Pancreas (tissue), 10 donors: ENCODE results near the gene SCAMP5. TPM values are rescaled to one million over a fixed set of nuclear protein-coding genes. Genes with fewer than 3 reads are reported as not detected.

ENCODE experiments used
- ATAC-seq, 4 donors: fragments of 200-7000 bp; cut with Tn5 transposase; one replicate each; pipeline versions ENCODE4 v1.8.0 to v1.9.1; 2020; ENCODE audit warnings: mild to moderate bottlenecking in 4 of 4, moderate library complexity in 4 of 4
- DNase-seq, 6 donors: peaks; one replicate each; pipeline ENCODE4 v3.0.0-alpha.2; 2020
- FAIRE-seq: peaks from 2 replicates; lab custom pipeline; 2012; peaks lifted over from hg19 to GRCh38; lab: Jason Lieb, UNC
- H3K27ac ChIP-seq, 4 donors: fragments of 200-600 bp; sonication (generic); 1 replicate in 3 of 4; 2 replicates in 1 of 4; pipeline versions ENCODE4 v1.5.0 to v1.8.0; 2020
- H3K27me3 ChIP-seq, 4 donors: fragments of 200-600 bp; one replicate each; pipeline ENCODE4 v1.8.0; 2021
- H3K36me3 ChIP-seq, 3 donors: fragments of 200-600 bp; sonication (generic) in 1 of 3; one replicate each; pipeline versions ENCODE4 v1.5.0 to v1.8.0; 2020 to 2021
- H3K4me1 ChIP-seq, 3 donors: fragments of 200-600 bp; one replicate each; pipeline ENCODE4 v1.8.0; 2021
- H3K4me3 ChIP-seq, 4 donors: fragments of 200-600 bp; sonication (generic) in 2 of 4; one replicate each; pipeline versions ENCODE4 v1.5.0 to v1.8.0; 2020 to 2021
- H3K9me3 ChIP-seq, 4 donors: fragments of 200-600 bp; one replicate each; pipeline ENCODE4 v1.8.0; 2021
- CTCF ChIP-seq, 4 donors: fragments of 200-600 bp; sonication (generic) in 3 of 4; IDR thresholded peaks; one replicate each; pipeline versions ENCODE4 v1.5.0 to v1.8.0; 2021; ENCODE audit warnings: antibody characterized with exemption in 4 of 4
- WGBS, 2 donors: extraction: QIAGEN DNeasy Blood & Tissue Kit; methylation state at CpG; one replicate each; pipeline ENCODE4 v1.1.7; 2013; 5-methylcytosine and 5-hydroxymethylcytosine counted together
- intact Hi-C, 3 donors: fragments of 100-400 bp; cut with DNase I; formaldehyde crosslinking; loops; one replicate each; pipeline versions ENCODE4 v1.11.1 to v1.14.2; 2022
- polyA plus RNA-seq, 2 donors: library from polyadenylated mRNA; stranded (reverse); fragments of 200-250 nt; gene quantifications; one replicate each; pipeline ENCODE4 v1.2.3, GENCODE V29; 2013
- total RNA-seq, 6 donors: library from RNA; stranded (reverse); fragmentation: NEBNext Ultra II Directional in 4 of 6; extraction: Animal tissue kit (Norgen Biotek cat#: 25700) in 4 of 6; gene quantifications; one replicate each; pipeline versions ENCODE4 v1.2.1 to v1.2.4, GENCODE V29; 2021 to 2023
- donor health status: healthy with polysubstance abuse.
- donor health status: DM: no; HTN: no; CAD: no; lungs with moderate emphysema.
- donor health status: DM: no; HTN: no; CAD: no.
- donor health status: control.
- donor health status: control.
- donor health status: Bipolar disorder and iron deficiency.
- donor health status: DM: yes; HTN: yes; CAD: no.
- donor health status: DM: no; HTN: no; CAD: no.
- donor health status: DM: no; HTN: no; CAD: no.
- donor health status: DM: yes; HTN: yes; CAD: no.

Gene SCAMP5
- total and polyA plus RNA-seq, 8 donors: 24.5 to 59.2 (median 38.8) TPM

- Histone ChIP-seq H3K27me3 (no peaks in the 10 kb centered on the region), H3K27ac (no peak overlapping the region), H3K36me3 (no peaks in the 10 kb centered on the region), H3K9me3 (no peaks in the 10 kb centered on the region), H3K4me1 (no peaks in the 10 kb centered on the region), H3K4me3 (no peak overlapping the region)
- no peak for DNase-seq
- WGBS, 2 donors: 71 to 84% methylated on average over 4 of the region's 4 CpGs
- TF ChIP-seq CTCF (IDR thresholded peaks at IDR 0.05): no peak
- intact Hi-C loops: no loop called here
- FAIRE-seq: no peak
- no peak for ATAC-seq
Measured at GRCh38 chr15:74963213-74963612, 32.1 kb upstream of the SCAMP5 start.

- DNase-seq: no peak
- WGBS, 2 donors: 21 to 33% methylated on average over 3 of the region's 3 CpGs
- no peak overlapping the region for H3K4me3 ChIP-seq
- no peaks in the 10 kb centered on the region for H3K9me3 ChIP-seq
- no peaks in the 10 kb centered on the region for H3K4me1 ChIP-seq
- peak in 2 of 4 donors; percentile 56 to 69 for ATAC-seq
- no peak for TF ChIP-seq CTCF (IDR thresholded peaks at IDR 0.05)
- no peak for FAIRE-seq
- no peaks in the 10 kb centered on the region for H3K27me3 ChIP-seq
- intact Hi-C loops: no loop called here
- H3K36me3 ChIP-seq: no peaks in the 10 kb centered on the region
- peak overlapping the region in 1 of 4 donors; percentile 17 for H3K27ac ChIP-seq
Measured at GRCh38 chr15:74964794-74965193, 30.6 kb upstream of the SCAMP5 start.

GRCh38 chr15:74967670-74968069, 27.7 kb upstream of the SCAMP5 start:
- FAIRE-seq: no peak
- Histone ChIP-seq H3K27me3 (no peaks in the 10 kb centered on the region), H3K4me3 (no peak overlapping the region), H3K36me3 (no peaks in the 10 kb centered on the region), H3K4me1 (no peaks in the 10 kb centered on the region), H3K27ac (no peak overlapping the region), H3K9me3 (no peaks in the 10 kb centered on the region)
- intact Hi-C loops: no loop called here
- WGBS, 2 donors: 90 to 99% methylated on average over 5 of the region's 5 CpGs
- ATAC-seq: no peak
- TF ChIP-seq CTCF (IDR thresholded peaks at IDR 0.05): no peak
- DNase-seq: no peak

- no peak for FAIRE-seq
- TF ChIP-seq CTCF (IDR thresholded peaks at IDR 0.05): no peak
- ATAC-seq: no peak
Measured at GRCh38 chr15:74976159-74976558, 19.2 kb upstream of the SCAMP5 start.

GRCh38 chr15:74977599-74977998, 17.8 kb upstream of the SCAMP5 start:
- TF ChIP-seq CTCF (IDR thresholded peaks at IDR 0.05): no peak
- Histone ChIP-seq H3K27ac (no peak overlapping the region), H3K36me3 (no peaks in the 10 kb centered on the region), H3K27me3 (no peaks in the 10 kb centered on the region), H3K4me1 (no peaks in the 10 kb centered on the region), H3K4me3 (no peak overlapping the region), H3K9me3 (no peaks in the 10 kb centered on the region)
- intact Hi-C loops: no loop called here
- no peak for DNase-seq
- no peak for FAIRE-seq
- 66 to 70% methylated on average over 4 of the region's 4 CpGs for WGBS, 2 donors
- ATAC-seq: no peak

More at GRCh38 chr15:74976159-74976558, 19.2 kb upstream of the SCAMP5 start:
- intact Hi-C loops: no loop called here
- Histone ChIP-seq H3K9me3 (no peaks in the 10 kb centered on the region), H3K27me3 (no peaks in the 10 kb centered on the region), H3K4me1 (no peaks in the 10 kb centered on the region), H3K27ac (no peak overlapping the region), H3K36me3 (no peaks in the 10 kb centered on the region), H3K4me3 (no peak overlapping the region)
- 54 to 63% methylated on average over 1 of the region's 1 CpG for WGBS, 2 donors
- no peak for DNase-seq
